GM12878 (cell line): ENCODE measurements around the gene GALNT16. TPM values are rescaled to one million over a fixed set of nuclear protein-coding genes. Genes with fewer than 3 reads are reported as not detected.
A peak's percentile ranks its signal among the peaks of the same experiment; 100 is the strongest.

Source experiments
- ATAC-seq: fragments of 200-7000 bp; cut with Tn5 transposase; 3 replicates; pipeline ENCODE4 v1.9.1; 2020; ENCODE audit warnings: mild to moderate bottlenecking, moderate library complexity
- BruUV-seq: library from RNA; stranded (reverse); fragments of 400-500 nt; replicated peaks from 2 replicates; lab custom pipeline; 2021; lab: Mats Ljungman, UMichigan
- CTCF ChIA-PET: fragments of 300-600 bp; sonication (Branson Sonifier 250); formaldehyde crosslinking; extraction: SDS; loops from one replicate; lab custom pipeline; 2021; ENCODE audit warnings: inconsistent platforms; lab: Yijun Ruan, JAX
- POLR2A ChIA-PET: fragments of 350-600 bp; formaldehyde crosslinking; extraction: SDS; loops from one replicate; lab custom pipeline; 2021; ENCODE audit warnings: inconsistent platforms; lab: Charles Lee
- RAD21 ChIA-PET: fragments of 300-600 bp; sonication (Branson Sonifier 250); formaldehyde crosslinking; loops from one replicate; lab custom pipeline; 2023; ENCODE audit warnings: antibody characterized with exemption; ENCODE audit not compliant: unreplicated experiment; lab: Charles Lee
- SMC1A ChIA-PET: fragments of 300-600 bp; sonication (Branson Sonifier 250); formaldehyde crosslinking; loops from one replicate; lab custom pipeline; 2023; ENCODE audit not compliant: unreplicated experiment, uncharacterized antibody; lab: Charles Lee
- DNase-seq: peaks from one replicate; pipeline ENCODE4 v3.0.0-alpha.2; 2011; ENCODE audit warnings: low read depth, low spot score
- FAIRE-seq: peaks from 3 replicates; lab custom pipeline; 2011; peaks lifted over from hg19 to GRCh38; lab: Jason Lieb, UNC
- H2AFZ ChIP-seq: 2 replicates; pipeline ENCODE4 v1.6.0; 2011; ENCODE audit warnings: low read depth, low read length, control low read depth; ENCODE audit not compliant: control insufficient read depth
- H3K27ac ChIP-seq: 2 replicates; pipeline ENCODE4 v1.5.1; 2011; ENCODE audit warnings: control low read depth; ENCODE audit not compliant: control insufficient read depth, insufficient read depth
- H3K27me3 ChIP-seq, 2 experiments: replicated peaks in 1 of 2; 2 replicates each; pipeline versions ENCODE4 v1.6.0 to v1.6.1; 2011; ENCODE audit warnings: low read length in 1 of 2; ENCODE audit not compliant: control insufficient read depth in 2 of 2, insufficient read depth in 2 of 2
- H3K36me3 ChIP-seq, 2 experiments: 2 replicates each; pipeline ENCODE4 v1.5.1; 2011; ENCODE audit warnings: low read length in 1 of 2; ENCODE audit not compliant: control insufficient read depth in 2 of 2, insufficient read depth in 2 of 2
- H3K4me1 ChIP-seq: 2 replicates; pipeline ENCODE4 v1.6.1; 2011; ENCODE audit warnings: mild to moderate bottlenecking, low read length, moderate library complexity, mixed read lengths; ENCODE audit not compliant: control insufficient read depth, insufficient read depth
- H3K4me2 ChIP-seq: 2 replicates; pipeline ENCODE4 v1.6.0; 2011; ENCODE audit warnings: control low read depth; ENCODE audit not compliant: control insufficient read depth, insufficient read depth
- H3K4me3 ChIP-seq: fragments of 200-600 bp; sonication (generic); 2 replicates; pipeline ENCODE4 v1.5.1; 2016
- H3K79me2 ChIP-seq: 2 replicates; pipeline ENCODE4 v1.6.0; 2011; ENCODE audit warnings: low read length; ENCODE audit not compliant: control insufficient read depth, insufficient read depth
- H3K9ac ChIP-seq: 2 replicates; pipeline ENCODE4 v1.8.0; 2011; ENCODE audit warnings: low read length, control low read depth, mixed read lengths; ENCODE audit not compliant: control insufficient read depth, insufficient read depth
- H3K9me3 ChIP-seq: replicated peaks from 3 replicates; pipeline ENCODE4 v1.5.1; 2011; ENCODE audit warnings: mild to moderate bottlenecking, low read length; ENCODE audit not compliant: control insufficient read depth, insufficient read depth
- H4K20me1 ChIP-seq: 2 replicates; pipeline ENCODE4 v1.6.0; 2011; ENCODE audit not compliant: control insufficient read depth, insufficient read depth
- HDAC2 ChIP-seq: fragments of 200-600 bp; sonication (generic); IDR thresholded peaks from 2 replicates; pipeline ENCODE4 v1.6.1; 2017
- IRF5 ChIP-seq: fragments of 450-650 bp; IDR thresholded peaks from 2 replicates; pipeline ENCODE4 v1.6.1; 2017; ENCODE audit warnings: borderline replicate concordance
- NFXL1 ChIP-seq: fragments of 450-650 bp; IDR thresholded peaks from 2 replicates; pipeline ENCODE4 v1.6.1; 2017; ENCODE audit warnings: antibody characterized with exemption, mild to moderate bottlenecking, borderline replicate concordance
- NR2F1 ChIP-seq: fragments of 450-650 bp; conservative IDR thresholded peaks from 2 replicates; pipeline ENCODE4 v1.6.1; 2017; ENCODE audit warnings: mild to moderate bottlenecking
- POLR2A ChIP-seq: IDR thresholded peaks from 2 replicates; pipeline ENCODE4 v1.6.1; 2011; ENCODE audit warnings: low read depth, mild to moderate bottlenecking, low read length
- POLR2AphosphoS5 ChIP-seq: IDR thresholded peaks from 2 replicates; pipeline ENCODE4 v1.6.1; 2011; ENCODE audit warnings: mild to moderate bottlenecking, low read length, inconsistent platforms
- SMARCA5 ChIP-seq: fragments of 450-650 bp; IDR thresholded peaks from 2 replicates; pipeline ENCODE4 v1.6.1; 2017; ENCODE audit warnings: mild to moderate bottlenecking
- ZNF592 ChIP-seq: fragments of 450-650 bp; IDR thresholded peaks from 2 replicates; pipeline ENCODE4 v1.6.1; 2017; ENCODE audit warnings: mild to moderate bottlenecking, moderate library complexity
- ZNF687 ChIP-seq: fragments of 450-650 bp; IDR thresholded peaks from 2 replicates; pipeline ENCODE4 v1.6.1; 2017; ENCODE audit warnings: mild to moderate bottlenecking, moderate library complexity
- WGBS: methylation state at CpG from one replicate; pipeline ENCODE4 v1.1.6; 2016; ENCODE audit warnings: low lambda C conversion rate; ENCODE audit not compliant: insufficient replicate concordance, insufficient coverage; ENCODE audit errors: missing lambda C conversion rate; 5-methylcytosine and 5-hydroxymethylcytosine counted together
- in situ Hi-C: fragments of 300-500 bp; cut with MboI; formaldehyde crosslinking; loops from 9 replicates; pipeline ENCODE4 v1.14.3; 2018; ENCODE audit warnings: mixed read lengths
- intact Hi-C: fragments of 100-400 bp; cut with micrococcal nuclease; formaldehyde crosslinking; loops from one replicate; pipeline ENCODE4 v1.14.2; 2022; ENCODE audit not compliant: unreplicated experiment
- polyA plus RNA-seq, 11 experiments: library from polyadenylated mRNA; depleted of rRNA in 4 of 11; unstranded in 6 of 11; stranded (reverse) in 5 of 11; fragments of >200 nt; fragmentation: Nextera tagmentation in 4 of 11; fragmentation: Illumina TruSeq in 1 of 11; extraction: Ambion mirVana in 4 of 11; extraction: Trizol in 1 of 11; gene quantifications; 1 replicate in 1 of 11; 2 replicates in 10 of 11; pipeline versions ENCODE4 v1.2.1 to v1.2.3, GENCODE V29; 2011 to 2016; ENCODE audit warnings: inconsistent platforms in 2 of 11, missing spikeins in 2 of 11, low read depth in 1 of 11
- total RNA-seq, 4 experiments: library from RNA; depleted of rRNA in 3 of 4; stranded (reverse); fragments of >200 nt in 3 of 4; fragmentation: Illumina TruSeq in 1 of 4; extraction: Trizol in 1 of 4; gene quantifications; 2 replicates each; pipeline versions ENCODE4 v1.2.1 to v1.2.3, GENCODE V29; 2013 to 2021

The GALNT16 gene
- total and polyA plus RNA-seq, 10 of the 15 experiments (the other 5 are each of a cell fraction or from before 2014, with no cell fraction given), result under 0.01 to 0.08 (median 0.03) TPM; not detected in 3

GRCh38 chr14:69374235-69374634 lies 114.3 kb downstream of the GALNT16 start:
- FAIRE-seq (no peak), DNase-seq (no peak), ATAC-seq (no peak)
- no peak overlapping the region for H3K4me2 ChIP-seq
- peaks cover 3 to 11% of the 10 kb centered on the region in 2 experiments; a peak in 3 of 4 replicates for H3K36me3 ChIP-seq
- H3K4me1 ChIP-seq, result no peaks in the 10 kb centered on the region
- intact Hi-C loops, result no loop called here
- CTCF ChIA-PET, result interaction anchor here (0.6 kb wide), 1 partner anchor 126 kb away, joined by 4 read pairs; no protein-coding TSS in a partner anchor
- SMC1A ChIA-PET, result no interaction called here
- no peaks in the 10 kb centered on the region for H3K79me2 ChIP-seq
- H2AFZ ChIP-seq, result no peak overlapping the region
- no peak overlapping the region for H3K4me3 ChIP-seq
- no peak overlapping the region for H3K27ac ChIP-seq
- H3K9me3 ChIP-seq, result no peaks in the 10 kb centered on the region
- H4K20me1 ChIP-seq, result no peaks in the 10 kb centered on the region
- no peaks in the 10 kb centered on the region for H3K27me3 ChIP-seq
- POLR2A ChIA-PET, result interaction anchor here (1.3 kb wide), 1 partner anchor 16 kb away, joined by 3 read pairs; no protein-coding TSS in a partner anchor
- no peak overlapping the region for H3K9ac ChIP-seq
- in situ Hi-C loops, result no loop called here
- TF ChIP-seq NR2F1, result no peak
- TF ChIP-seq POLR2A, result 0 out of 2 replicates have a peak, but pooled peaks have one; percentile 4
- TF ChIP-seq HDAC2, result no peak
- TF ChIP-seq NFXL1, result no peak
- RAD21 ChIA-PET, result no interaction called here
- BruUV-seq, result no TSS peak

- ChIA-PET CTCF (interaction anchor here (2.0 kb wide), 1 partner anchor 17 kb away, joined by 4 read pairs; no protein-coding TSS in a partner anchor), SMC1A (no interaction called here), RAD21 (no interaction called here), POLR2A (no interaction called here)
- ATAC-seq, result no peak
- intact Hi-C loops (no loop called here), in situ Hi-C loops (no loop called here)
- no peaks in the 10 kb centered on the region for H4K20me1 ChIP-seq
- H3K4me1 ChIP-seq, result no peaks in the 10 kb centered on the region
- no peak for FAIRE-seq
- H3K36me3 ChIP-seq, result peaks cover 3 to 19% of the 10 kb centered on the region in 2 experiments; a peak in 3 of 4 replicates
- BruUV-seq, result no TSS peak
- no peak for DNase-seq
- no peaks in the 10 kb centered on the region for H3K9me3 ChIP-seq
- no peak overlapping the region for H3K4me2 ChIP-seq
- no peak overlapping the region for H2AFZ ChIP-seq
- no peak overlapping the region for H3K9ac ChIP-seq
- H3K79me2 ChIP-seq, result no peaks in the 10 kb centered on the region; the same call in none of the 2 replicates
- H3K27me3 ChIP-seq, result no peaks in the 10 kb centered on the region
- WGBS, result 98% methylated on average over 3 of the region's 3 CpGs
- H3K27ac ChIP-seq, result no peak overlapping the region
- H3K4me3 ChIP-seq, result no peak overlapping the region
- TF ChIP-seq ZNF687 (no peak), SMARCA5 (no peak), ZNF592 (no peak), POLR2AphosphoS5 (no peak), IRF5 (no peak)
These were observed 115.2 kb downstream of the GALNT16 start for GRCh38 chr14:69375182-69375581.
